ENCODE data around the gene IFT27. TPM values are rescaled to one million over a fixed set of nuclear protein-coding genes. Genes with fewer than 3 reads are reported as not detected.

IFT27 gene
- total RNA-seq, 1 donor from 2014 or later, result 48.1 TPM

DNA sequence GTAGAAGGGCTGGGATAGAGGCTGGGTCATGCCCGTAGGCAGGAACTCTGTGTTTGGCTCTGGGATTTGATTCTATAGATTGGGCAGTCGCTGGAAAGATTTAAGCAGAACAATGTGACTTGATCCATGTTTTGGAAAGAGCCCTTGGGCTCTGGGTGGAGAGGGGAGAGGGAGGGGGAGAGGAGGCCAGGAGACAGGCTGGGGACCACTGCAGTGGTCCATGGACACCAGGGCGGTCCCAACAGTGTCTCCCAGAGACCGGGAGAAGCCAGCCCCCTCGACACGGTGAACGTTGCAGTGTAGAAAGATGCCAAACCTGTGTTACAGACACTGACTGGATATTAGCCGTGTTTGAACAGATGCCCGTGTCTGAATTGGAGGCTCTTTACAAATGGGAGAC is 21.5 kb upstream of the IFT27 start:
- DNase-seq (ENCODE audit: low spot score), result no peak

DNA sequence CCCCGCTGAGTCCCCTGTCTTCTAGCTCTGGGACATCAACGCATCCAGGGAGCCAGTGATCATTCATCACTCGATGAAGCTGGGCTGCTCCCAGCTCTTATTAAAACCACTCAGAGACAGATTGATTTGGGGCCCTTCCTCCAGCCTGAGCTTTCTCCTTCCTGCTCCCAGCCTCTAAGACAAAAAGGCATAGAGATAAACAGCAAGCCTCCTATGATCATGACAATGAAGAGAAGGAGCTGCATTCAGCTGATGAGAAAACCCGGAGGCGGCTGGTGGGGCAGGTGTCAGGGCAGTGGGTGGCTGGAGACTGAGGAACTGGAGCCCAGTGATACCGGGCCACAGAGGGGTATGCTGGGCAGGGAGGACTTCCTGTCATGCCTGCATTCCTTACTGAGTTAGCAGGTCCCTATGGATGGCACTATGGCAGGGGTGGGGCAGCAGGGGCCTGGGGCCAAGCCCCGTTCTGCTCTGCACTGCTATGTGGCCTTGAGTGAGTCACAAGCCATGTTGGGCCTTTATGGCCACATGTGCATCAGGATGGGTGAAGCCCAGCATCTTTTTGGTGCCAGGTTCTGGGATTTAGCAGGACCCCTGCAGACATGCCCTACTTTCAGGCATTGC is 20.7 kb upstream of the IFT27 start:
- no peak for DNase-seq (ENCODE audit: low spot score)

DNA sequence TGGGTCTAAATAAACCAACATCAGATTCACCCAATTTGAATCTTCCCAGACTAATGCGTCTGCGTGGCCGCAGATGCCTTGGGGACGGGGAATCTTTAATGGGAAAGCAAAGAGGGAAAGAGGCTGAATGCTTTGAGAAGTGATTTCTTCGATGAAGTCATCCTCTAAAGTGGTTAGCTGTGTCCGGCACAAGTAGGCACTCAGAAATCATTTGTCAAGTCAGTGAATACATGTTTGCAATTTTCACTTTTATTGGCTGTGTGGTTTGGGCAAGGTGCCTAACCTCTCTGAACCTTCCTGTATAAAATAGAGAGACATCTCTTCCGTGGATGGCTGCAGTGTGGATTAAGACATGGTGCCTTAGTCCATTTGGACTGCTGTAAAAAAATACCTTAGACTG is 19.7 kb upstream of the IFT27 start:
- DNase-seq (ENCODE audit: low spot score), result no peak

DNA sequence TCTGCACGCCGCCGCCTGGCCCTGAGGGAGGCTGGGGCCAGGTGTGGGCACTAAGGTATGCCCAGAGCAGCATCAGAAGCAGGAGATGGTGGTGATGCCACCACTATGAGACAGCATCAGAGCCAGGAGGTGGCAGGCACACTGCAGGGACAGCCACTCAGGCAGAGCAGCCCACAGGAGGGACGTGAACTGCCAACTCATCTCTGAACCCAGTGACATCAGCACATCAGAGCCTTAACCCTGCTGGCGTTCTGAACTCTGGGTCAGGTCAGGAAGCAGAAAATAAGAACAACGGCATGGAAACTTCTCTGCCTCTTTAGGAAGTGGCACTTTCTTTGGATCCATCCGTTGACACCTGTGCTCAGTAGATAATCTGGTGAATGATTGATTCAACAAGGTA is 14.7 kb upstream of the IFT27 start:
- no peak for DNase-seq (ENCODE audit: low spot score)

DNA sequence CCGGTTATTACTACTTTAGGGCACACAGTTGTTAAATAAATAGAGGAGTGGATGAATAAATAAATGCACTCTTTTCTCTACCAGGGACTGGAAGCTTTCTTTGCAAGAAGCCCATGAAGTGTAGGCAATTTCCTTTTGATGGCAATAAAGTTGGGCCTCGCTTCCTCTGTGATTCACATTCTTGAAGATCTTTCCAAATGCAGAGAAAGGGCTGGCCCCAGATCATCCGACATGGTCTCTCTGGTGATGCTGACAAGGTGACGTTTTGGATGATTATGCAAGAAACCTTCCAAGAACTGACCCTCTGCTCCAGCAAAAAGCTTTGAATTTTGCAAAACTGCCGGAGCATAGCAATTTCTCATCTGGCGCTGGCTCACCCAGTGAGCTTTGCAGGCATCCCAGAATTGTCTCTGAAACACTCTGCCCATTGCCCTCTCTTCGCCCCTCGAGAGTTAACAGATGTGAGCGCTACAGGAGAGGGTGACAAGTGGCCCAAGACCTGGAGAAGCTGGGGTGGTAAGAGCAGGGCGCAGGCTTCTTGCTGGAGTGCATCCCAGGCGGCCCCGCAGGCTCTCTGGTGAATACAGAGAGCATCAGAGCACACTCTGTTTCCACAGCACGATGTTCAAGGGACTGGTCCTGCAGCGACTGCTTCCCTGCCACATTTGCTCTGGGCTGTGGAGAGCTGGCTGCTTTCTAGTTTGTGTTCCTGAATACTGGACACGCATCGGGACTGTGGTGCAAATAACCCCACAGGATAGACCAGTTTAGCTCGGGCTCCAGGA is 11.5 kb upstream of the IFT27 start:
- DNase-seq (ENCODE audit: low spot score), result no peak

DNA sequence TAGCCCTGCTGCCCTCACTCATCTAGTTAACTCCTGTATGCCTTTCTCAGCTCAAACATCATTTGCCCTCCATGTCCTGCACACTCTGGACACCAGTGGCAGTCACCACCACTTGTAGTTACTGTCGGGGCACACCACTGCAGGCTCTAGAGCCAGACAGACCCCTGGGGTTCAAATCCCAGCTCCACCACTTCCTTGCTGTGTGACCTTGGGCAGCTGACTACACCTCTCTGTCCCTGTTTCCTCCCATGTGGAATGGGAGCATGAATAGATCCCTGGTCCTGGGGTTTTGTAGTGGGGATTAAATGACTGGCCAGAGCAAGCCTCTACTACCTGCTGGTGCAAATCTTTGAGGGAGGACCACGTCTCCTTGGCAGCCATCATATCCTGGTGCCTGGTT is 7.8 kb upstream of the IFT27 start:
- no peak for DNase-seq (ENCODE audit: low spot score)

DNA sequence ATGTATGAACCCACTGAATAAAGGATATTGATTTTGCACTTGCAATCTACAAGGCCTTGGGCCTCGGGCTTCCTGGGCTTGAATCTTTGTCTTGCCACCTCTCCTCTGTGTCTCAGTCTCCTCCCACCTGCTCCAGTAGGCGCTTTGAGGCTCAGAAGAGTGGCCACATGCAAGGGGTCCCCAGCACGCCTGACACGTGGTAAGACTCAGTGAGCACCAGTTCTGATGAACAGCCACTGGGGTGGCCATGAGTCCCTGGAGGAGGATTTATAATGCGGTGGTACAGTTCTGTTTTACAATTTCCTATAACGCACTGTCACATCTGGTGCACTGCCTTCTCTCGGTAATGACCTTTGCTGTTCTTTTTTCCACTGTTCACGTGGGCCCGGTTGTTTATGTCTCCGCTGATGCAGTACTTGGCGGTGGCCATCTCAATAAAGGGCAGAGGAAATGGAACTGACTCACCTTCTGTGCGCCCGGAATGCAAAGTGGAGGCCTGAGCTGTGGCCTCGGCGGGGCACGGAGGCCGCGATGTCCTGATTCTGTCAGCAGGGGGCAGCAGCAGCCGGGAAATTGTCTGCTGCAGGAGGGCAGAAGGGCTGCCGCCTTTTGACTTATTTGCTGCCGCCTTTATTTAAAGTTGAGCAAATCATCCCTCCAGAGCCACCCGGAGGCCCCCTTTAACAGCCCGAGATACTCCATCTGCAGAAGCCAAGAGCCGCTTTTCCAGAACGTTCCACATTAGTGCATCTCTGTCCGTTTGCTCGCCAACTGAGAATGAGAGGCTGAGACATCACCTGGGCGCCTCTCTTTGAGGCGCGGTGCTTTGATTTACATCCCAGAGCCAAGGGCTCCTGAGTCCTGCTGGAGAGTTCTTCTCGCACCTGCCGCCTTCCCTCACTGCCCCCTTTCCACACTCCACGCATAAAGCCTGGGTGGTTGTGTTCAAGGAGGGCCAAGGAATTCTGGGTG is 6.0 kb upstream of the IFT27 start:
- peak; percentile 80 for DNase-seq (ENCODE audit: low spot score)

DNA sequence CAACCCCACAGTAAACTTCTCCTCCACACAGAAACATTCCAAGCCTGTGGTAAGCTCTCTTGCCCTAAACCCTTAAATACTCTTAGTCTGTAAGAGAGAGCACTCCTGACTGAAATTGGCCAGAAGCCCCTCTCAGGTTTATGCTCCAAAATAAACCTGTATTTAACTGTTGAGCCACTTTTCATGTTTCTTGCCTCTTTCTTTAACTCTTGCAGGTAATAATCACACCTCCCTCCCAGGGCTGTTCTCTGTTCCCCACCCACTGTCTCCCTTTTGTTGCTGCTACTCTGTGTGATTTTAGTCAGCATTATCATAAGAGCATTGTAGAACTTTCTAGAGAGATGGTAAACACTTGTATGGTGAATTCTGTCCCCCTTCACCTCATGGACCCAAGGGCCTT is 2.1 kb upstream of the IFT27 start:
- no peak for DNase-seq (ENCODE audit: low spot score)

DNA sequence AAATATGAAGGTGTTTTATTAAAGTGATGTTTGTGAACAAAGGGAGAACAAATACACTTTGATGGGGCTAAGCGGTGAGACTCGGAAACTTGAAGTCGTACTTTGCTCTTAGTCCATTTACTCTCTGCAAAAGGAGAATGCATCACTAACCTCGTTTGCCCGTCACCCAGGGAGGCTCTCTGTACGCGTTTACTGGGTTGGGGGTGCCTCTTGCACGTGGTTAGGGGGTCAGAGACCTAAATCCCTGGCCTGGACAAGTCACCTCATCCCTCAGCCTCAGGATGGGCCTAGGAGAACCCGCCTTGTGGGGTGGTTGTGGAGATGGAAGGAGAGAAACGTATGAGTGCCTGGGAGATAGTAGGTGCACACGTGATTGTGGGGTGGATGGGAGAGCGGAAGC is 803 bp upstream of the IFT27 start:
- DNase-seq (ENCODE audit: low spot score), result no peak

DNA sequence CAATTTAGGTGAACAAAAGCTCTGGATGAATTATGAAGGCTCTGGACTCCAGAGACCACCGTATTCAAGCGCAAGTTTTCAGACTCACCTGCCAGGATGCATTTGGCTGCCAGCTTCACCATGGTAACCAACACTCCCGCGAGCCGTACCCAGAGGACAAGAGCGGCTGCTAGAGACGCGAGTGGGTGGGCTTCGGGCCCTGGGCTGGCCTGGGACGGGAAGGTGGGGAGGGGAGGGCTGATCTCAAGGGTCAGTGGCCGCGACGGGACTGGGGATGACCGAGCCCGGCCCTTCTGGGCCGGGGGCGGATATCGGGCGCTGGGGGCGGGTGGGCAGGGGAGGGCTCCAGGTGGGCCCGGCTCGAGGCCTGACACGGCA is 344 bp downstream of the IFT27 start:
- peak; percentile 16 for DNase-seq (ENCODE audit: low spot score)

DNA sequence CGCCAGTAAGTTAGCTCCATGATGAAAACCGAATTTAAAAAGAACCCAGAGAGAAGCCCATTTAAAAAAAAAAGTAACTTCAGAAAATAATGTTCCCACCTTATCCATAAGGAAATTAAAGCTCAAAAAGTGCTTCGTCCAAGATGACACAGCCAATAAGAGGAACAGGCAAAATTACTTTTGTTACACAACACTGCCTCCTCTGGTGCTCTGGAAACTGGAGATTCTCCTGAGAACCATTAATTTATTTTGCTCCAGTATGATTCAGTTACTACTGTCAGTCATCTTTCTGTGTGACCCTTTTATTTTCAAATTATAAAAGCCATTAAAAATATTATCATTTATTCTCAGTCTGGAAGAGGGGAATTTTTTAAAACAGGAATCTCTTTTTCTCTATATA is 2.0 kb downstream of the IFT27 start:
- peak; percentile 25 for DNase-seq (ENCODE audit: low spot score)

DNA sequence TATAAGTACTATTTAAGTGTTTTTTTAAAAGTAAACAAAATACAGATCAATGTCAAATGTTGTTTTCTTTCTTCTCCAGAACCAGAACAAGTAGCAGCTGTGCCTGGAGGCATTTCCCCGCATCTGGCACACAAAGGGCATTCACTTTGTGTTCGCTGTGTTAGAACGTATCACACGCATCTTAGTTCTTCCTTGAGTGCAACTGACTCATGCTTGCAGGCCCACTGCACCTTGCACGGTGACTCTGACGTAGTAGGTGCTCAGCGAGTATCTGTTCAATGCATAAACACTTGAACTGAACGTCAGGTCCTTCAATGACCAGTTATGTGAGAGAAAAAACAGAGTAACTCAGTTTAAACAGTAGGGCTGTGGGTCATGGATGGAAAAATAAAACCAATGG is 3.5 kb downstream of the IFT27 start:
- DNase-seq (ENCODE audit: low spot score), result no peak

DNA sequence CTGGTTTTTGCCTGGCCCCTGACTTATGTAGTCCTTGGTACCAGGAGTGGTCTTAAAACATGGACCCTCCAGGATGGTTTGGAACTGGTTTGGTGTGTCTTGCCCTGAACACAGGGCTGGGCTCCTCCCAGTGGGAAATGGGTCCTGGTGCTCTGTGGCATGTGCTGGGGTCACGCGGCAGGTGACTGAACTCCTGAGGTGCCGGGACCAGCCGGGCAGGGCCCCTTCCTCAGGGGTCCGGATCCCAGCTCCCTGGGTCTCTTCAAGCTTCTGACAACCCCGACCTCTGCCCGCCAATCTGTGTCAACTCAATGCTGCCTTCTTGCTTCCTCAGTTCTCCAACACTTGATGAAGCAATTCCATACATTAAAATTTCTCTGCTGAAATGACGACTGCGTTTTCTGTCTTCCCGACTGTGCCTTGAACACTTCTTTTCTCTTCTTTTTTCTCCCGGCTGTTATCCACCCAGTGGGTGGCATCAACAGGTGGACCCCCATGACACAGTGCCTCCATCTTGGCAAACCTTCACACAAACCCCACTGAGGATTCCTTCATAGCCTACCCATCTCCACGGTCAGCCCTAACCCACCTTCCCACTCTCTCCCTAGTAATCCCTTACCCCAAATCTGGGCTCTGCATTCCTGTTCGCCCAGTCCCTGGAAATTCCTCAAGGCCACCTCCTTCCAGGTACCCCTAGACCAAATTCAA is 4.4 kb downstream of the IFT27 start:
- no peak for DNase-seq (ENCODE audit: low spot score)

DNA sequence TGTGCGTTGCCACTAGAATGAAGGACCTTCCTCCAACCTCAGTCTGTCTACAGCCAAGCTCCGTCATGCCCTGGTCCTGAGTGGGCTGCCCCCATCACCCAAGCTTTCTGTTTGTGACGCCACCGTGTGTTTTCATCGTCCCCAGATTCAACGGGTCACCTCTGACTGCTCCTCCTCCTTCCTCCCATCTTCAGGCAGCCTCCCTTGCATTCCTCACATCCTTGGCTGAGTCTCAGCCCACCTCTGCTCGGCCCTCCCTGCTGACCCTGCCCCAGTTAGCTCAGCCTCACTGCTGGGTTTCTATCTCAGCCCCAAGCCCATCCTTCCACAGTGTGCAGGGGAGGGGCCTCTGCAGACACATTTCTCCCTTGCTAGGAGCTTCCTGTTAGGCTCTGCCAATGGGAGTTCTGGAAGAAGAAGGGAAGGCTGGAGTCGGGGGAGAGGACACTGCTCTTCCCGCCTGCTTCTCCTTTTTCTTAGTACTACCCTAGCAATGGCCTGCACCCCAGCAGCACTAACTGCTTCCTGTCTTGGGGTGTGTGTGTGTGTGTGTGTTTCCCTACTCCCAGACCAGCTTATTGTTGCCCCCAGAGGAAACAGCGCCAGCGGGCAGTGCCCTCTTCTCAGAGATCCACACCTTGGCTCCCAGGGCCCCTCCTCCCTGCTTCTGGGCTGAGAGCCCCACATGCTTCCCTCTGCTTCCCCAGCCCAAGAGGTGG is 5.2 kb downstream of the IFT27 start:
- DNase-seq (ENCODE audit: low spot score), result no peak

DNA sequence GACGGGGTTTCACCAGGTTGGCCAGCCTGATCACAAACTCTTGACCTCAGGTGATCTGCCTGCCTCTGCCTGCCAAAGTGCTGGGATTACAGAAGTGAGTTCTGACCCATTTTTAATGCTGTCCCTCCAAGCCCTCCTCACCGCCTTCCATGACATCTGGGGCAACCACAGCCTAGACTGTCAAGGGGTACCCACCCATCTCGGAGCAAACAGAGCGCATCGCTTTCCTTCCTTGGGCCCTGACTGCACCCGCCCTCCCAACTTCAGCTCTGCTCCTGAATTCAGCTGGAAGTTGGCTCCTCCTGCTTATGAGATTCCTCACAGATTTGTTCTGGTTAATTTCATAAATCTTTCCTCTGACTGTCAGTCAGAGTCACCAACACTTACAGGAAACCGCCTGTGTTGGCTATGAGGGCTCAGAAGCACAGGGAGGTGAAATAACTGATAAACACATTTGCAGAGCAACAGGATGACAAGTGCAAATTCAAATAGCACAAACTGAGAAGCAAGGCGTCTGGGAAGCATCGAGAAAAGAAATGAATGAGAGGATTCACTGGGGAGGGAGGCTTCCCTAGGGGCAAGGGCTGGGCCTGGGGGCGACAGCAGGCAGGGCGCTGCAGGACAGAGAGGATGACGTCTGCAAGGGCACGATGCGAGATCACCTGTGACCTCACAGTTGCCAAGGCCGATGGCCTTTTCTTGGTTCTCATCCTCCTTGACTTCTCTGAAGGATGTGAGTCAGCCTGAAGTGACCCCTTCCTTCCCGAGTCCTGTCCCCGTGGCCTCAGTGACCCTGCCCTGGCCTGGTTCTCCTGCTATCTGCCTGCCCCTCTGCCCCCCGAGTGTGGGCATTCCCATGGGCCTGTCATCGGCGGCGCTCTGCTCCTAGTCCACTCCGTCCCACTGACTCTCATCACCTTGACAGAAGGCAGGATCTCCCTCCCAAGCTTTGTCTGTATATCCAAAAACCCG is 6.1 kb downstream of the IFT27 start:
- no peak for DNase-seq (ENCODE audit: low spot score)

DNA sequence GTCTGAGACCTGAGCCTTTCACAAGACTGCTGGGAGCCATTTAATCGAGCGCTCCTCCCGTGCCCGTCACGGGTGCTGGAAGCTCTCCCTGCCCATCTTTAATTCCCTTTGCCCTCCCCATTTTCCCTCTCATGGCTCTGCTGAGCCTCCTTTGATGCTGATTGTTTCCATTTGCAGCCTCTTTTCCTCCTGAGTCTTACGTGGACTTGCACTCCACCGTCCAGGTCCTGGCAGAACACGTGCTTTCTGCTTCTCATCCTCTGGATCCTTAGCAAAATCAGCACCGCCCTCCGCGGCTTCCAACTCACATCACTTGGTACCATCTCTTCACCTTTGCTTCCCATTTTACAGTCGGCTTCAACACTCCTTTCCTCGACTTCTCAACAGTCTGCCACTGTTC is 7.3 kb downstream of the IFT27 start:
- no peak for DNase-seq (ENCODE audit: low spot score)

DNA sequence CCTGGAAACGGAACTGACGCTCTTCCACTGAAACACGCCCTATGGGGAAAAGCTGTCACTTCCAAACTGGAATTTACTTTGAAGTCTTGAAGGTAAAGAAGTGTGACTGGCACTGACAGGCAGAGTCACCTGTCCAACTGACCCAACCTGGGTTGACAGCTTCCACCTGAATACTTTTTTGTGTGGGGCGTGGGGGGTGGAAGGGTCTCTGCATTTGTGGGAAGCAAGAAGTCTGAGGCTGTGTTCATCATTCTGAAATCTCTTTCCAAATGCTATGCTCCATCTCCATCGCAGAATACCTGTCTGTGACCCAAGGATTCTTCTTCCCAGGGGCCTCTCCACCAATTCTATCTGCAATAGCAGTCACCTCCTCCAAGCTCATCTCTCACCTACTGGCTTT is 7.8 kb downstream of the IFT27 start:
- no peak for DNase-seq (ENCODE audit: low spot score)

DNA sequence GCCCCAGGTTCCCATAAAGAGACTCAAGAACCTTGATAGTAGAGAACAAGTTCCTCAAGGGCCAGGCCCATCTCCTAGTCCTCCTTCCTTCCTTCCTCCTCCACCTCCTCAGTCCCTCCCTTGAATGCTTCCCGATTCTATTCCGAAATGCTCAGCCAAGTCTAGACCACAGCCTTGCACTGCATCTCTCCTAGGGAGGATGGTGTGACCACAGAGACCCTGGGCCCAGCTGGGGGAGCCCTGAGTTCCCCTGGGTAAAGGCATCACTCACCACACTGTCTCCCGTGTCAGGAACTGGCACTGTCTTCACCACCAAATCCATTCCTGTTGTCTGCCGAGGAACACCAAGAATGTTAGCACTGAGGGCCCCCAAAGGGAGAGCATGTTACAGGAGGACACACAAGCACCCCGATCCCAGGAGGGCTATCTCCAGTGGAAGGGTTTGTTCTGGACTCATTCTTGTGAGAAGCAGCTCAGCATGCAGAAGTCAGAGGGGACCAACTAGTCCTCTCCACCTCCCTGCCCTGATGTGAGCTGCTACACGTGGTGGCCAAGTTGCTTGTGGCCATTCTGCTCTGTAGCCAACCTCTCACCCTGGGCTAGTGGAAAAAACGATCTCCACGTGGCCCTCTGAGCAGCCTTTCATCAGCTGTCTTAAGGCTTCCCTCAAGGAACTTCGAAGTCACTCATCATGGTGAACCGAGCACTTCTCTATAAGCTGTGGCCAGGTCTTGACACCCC is 8.7 kb downstream of the IFT27 start:
- DNase-seq (ENCODE audit: low spot score), result no peak

DNA sequence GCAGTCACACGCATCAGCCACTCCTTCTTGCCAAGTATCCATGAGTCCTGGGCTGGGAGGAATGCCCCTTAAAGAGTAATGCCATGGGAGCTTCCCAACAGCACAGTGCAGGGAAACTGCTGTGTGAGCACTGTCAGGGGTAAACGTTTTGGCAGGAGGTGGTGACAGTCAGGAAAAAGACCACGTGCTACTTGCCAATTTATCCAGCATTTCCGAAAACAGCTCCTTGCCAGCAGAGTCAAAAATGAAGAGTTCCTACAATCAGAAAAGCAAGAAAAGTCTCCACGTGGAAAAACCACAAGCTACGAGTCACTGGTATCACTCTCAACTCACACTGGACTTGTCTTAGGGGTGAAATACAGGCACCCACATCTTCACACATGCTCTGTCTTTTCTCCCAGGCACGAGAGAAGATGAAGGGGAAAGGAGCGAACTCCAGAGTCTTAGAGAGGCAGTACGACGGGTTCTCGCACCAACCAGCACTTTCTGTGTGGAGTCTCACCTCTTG is 9.9 kb downstream of the IFT27 start:
- DNase-seq (ENCODE audit: low spot score), result no peak
